H9 (cell line): Measurements from ENCODE around the gene KISS1R. TPM values are rescaled to one million over a fixed set of nuclear protein-coding genes. Genes with fewer than 3 reads are reported as not detected.

ENCODE experiments used
- DNase-seq: peaks from one replicate; pipeline ENCODE4 v3.0.0-alpha.2; 2017
- H2AFZ ChIP-seq: one replicate; pipeline ENCODE4 v1.6.1; 2013; ENCODE audit warnings: mild to moderate bottlenecking, low read length, control low read depth, moderate library complexity
- H2AK5ac ChIP-seq: 2 replicates; pipeline ENCODE4 v1.6.1; 2013; ENCODE audit warnings: low read length, control low read depth, mixed read lengths; ENCODE audit not compliant: insufficient read length
- H2BK120ac ChIP-seq: one replicate; pipeline ENCODE4 v1.6.1; 2013; ENCODE audit warnings: low read depth, mild to moderate bottlenecking, low read length, control low read depth, inconsistent platforms; ENCODE audit not compliant: poor library complexity, severe bottlenecking
- H2BK12ac ChIP-seq: 2 replicates; pipeline ENCODE4 v1.6.1; 2013; ENCODE audit warnings: low read length, control low read depth, mixed read lengths, low read depth; ENCODE audit not compliant: insufficient read length
- H2BK15ac ChIP-seq: 2 replicates; pipeline ENCODE4 v1.6.1; 2013; ENCODE audit warnings: low read depth, low read length, control low read depth
- H2BK20ac ChIP-seq: one replicate; pipeline ENCODE4 v1.6.1; 2013; ENCODE audit warnings: low read depth, mild to moderate bottlenecking, low read length, control low read depth, inconsistent platforms; ENCODE audit not compliant: poor library complexity, severe bottlenecking
- H2BK5ac ChIP-seq: 2 replicates; pipeline ENCODE4 v1.6.1; 2013; ENCODE audit warnings: low read length, control low read depth, mixed read lengths; ENCODE audit not compliant: insufficient read length
- H3K14ac ChIP-seq: 2 replicates; pipeline ENCODE4 v1.6.1; 2013; ENCODE audit warnings: low read length, control low read depth; ENCODE audit not compliant: insufficient read depth
- H3K18ac ChIP-seq: 2 replicates; pipeline ENCODE4 v1.6.1; 2013; ENCODE audit warnings: low read depth, mild to moderate bottlenecking, mixed read lengths, low read length, control low read depth; ENCODE audit not compliant: insufficient read length
- H3K23ac ChIP-seq: 2 replicates; pipeline ENCODE4 v1.6.1; 2013; ENCODE audit warnings: low read length, control low read depth, mixed read lengths, low read depth; ENCODE audit not compliant: insufficient read length
- H3K23me2 ChIP-seq: 2 replicates; pipeline ENCODE4 v1.6.1; 2013; ENCODE audit warnings: low read depth, mild to moderate bottlenecking, mixed read lengths, low read length, control low read depth; ENCODE audit not compliant: insufficient read length, poor library complexity, severe bottlenecking
- H3K27ac ChIP-seq: 2 replicates; pipeline ENCODE4 v1.5.1; 2013; ENCODE audit warnings: low read length, control low read depth, mixed read lengths, low read depth; ENCODE audit not compliant: insufficient read length
- H3K27me3 ChIP-seq: 2 replicates; pipeline ENCODE4 v1.6.1; 2013; ENCODE audit warnings: low read length, control low read depth, inconsistent platforms; ENCODE audit not compliant: insufficient read depth
- H3K4ac ChIP-seq: 2 replicates; pipeline ENCODE4 v1.6.1; 2013; ENCODE audit warnings: low read depth, mild to moderate bottlenecking, control low read depth, inconsistent platforms, low read length, moderate library complexity
- H3K4me1 ChIP-seq: 2 replicates; pipeline ENCODE4 v1.6.1; 2013; ENCODE audit warnings: low read length, control low read depth, inconsistent platforms; ENCODE audit not compliant: insufficient read depth
- H3K4me2 ChIP-seq: 2 replicates; pipeline ENCODE4 v1.6.1; 2013; ENCODE audit warnings: low read length, control low read depth, mixed read lengths; ENCODE audit not compliant: insufficient read length, insufficient read depth
- H3K56ac ChIP-seq: 2 replicates; pipeline ENCODE4 v1.6.1; 2013; ENCODE audit warnings: low read depth, mild to moderate bottlenecking, mixed read lengths, low read length, control low read depth; ENCODE audit not compliant: insufficient read length
- H3K79me1 ChIP-seq: 2 replicates; pipeline ENCODE4 v1.6.1; 2013; ENCODE audit warnings: low read depth, mild to moderate bottlenecking, moderate library complexity, low read length, control low read depth, inconsistent platforms; ENCODE audit not compliant: insufficient read depth, poor library complexity, severe bottlenecking
- H3K79me2 ChIP-seq: 2 replicates; pipeline ENCODE4 v1.6.1; 2013; ENCODE audit warnings: low read length, control low read depth, inconsistent platforms; ENCODE audit not compliant: insufficient read depth
- H3K9ac ChIP-seq: 2 replicates; pipeline ENCODE4 v1.6.1; 2013; ENCODE audit warnings: low read length, control low read depth, mixed read lengths; ENCODE audit not compliant: insufficient read length; ENCODE audit errors: extremely low read depth
- H3K9me3 ChIP-seq: one replicate; pipeline ENCODE4 v1.6.1; 2013; ENCODE audit warnings: low read depth, low read length, inconsistent platforms; ENCODE audit not compliant: control insufficient read depth
- H3T11ph ChIP-seq: one replicate; pipeline ENCODE4 v1.6.1; 2013; ENCODE audit warnings: mild to moderate bottlenecking, low read length, control low read depth, inconsistent platforms
- H4K20me1 ChIP-seq: one replicate; pipeline ENCODE4 v1.6.1; 2013; ENCODE audit not compliant: control insufficient read depth, insufficient read length, insufficient read depth
- H4K5ac ChIP-seq: 2 replicates; pipeline ENCODE4 v1.6.1; 2013; ENCODE audit warnings: low read depth, mild to moderate bottlenecking, mixed read lengths, low read length, control low read depth; ENCODE audit not compliant: insufficient read length
- H4K8ac ChIP-seq: replicated peaks from 2 replicates; pipeline ENCODE4 v1.6.1; 2013; ENCODE audit warnings: low read length, control low read depth, mixed read lengths, low read depth; ENCODE audit not compliant: insufficient read length
- H4K91ac ChIP-seq: 2 replicates; pipeline ENCODE4 v1.6.1; 2013; ENCODE audit warnings: low read depth, mild to moderate bottlenecking, moderate library complexity, mixed read lengths, low read length, control low read depth; ENCODE audit not compliant: insufficient read length
- H3K27ac Mint-ChIP-seq, 3 experiments: 2 replicates in 2 of 3; 3 replicates in 1 of 3; pipeline ENCODE4 v1.8.0; 2020 to 2021; ENCODE audit warnings: mixed read lengths in 3 of 3, mild to moderate bottlenecking in 1 of 3, moderate library complexity in 1 of 3
- H3K27me3 Mint-ChIP-seq: 2 replicates; pipeline ENCODE4 v1.8.0; 2021; ENCODE audit warnings: low read depth, mild to moderate bottlenecking, moderate library complexity, mixed read lengths
- H3K36me3 Mint-ChIP-seq, 3 experiments: 2 replicates in 2 of 3; 3 replicates in 1 of 3; pipeline ENCODE4 v1.8.0; 2020 to 2021; ENCODE audit warnings: low read depth in 3 of 3, mixed read lengths in 3 of 3; ENCODE audit not compliant: insufficient read depth in 1 of 3
- H3K4me1 Mint-ChIP-seq, 2 experiments: 2 replicates each; pipeline ENCODE4 v1.8.0; 2020; ENCODE audit warnings: mixed read lengths in 2 of 2
- H3K4me3 Mint-ChIP-seq, 2 experiments: 2 replicates in 1 of 2; 3 replicates in 1 of 2; pipeline ENCODE4 v1.8.0; 2020 to 2021; ENCODE audit warnings: mild to moderate bottlenecking in 2 of 2, mixed read lengths in 2 of 2, moderate library complexity in 1 of 2
- H3K9me3 Mint-ChIP-seq, 2 experiments: 2 replicates in 1 of 2; 3 replicates in 1 of 2; pipeline ENCODE4 v1.8.0; 2020; ENCODE audit warnings: mild to moderate bottlenecking in 2 of 2, mixed read lengths in 2 of 2, moderate library complexity in 1 of 2
- CTCF ChIP-seq: fragments of 200-600 bp; sonication (generic); conservative IDR thresholded peaks from 3 replicates; pipeline ENCODE4 v1.8.0; 2021; ENCODE audit warnings: antibody characterized with exemption, mild to moderate bottlenecking
- whole genome bisulfite sequencing: extraction: QIAGEN DNeasy Blood & Tissue Kit; methylation state at CpG from one replicate; pipeline ENCODE4 v1.1.7; 2013; ENCODE audit warnings: missing lambda C conversion rate, low lambda C conversion rate, mixed read lengths; ENCODE audit not compliant: insufficient read length; ENCODE audit errors: extremely low coverage; 5-methylcytosine and 5-hydroxymethylcytosine counted together
- total RNA-seq: library from RNA; stranded (reverse); gene quantifications from 2 replicates; pipeline ENCODE4 v1.2.1, GENCODE V29; 2021

KISS1R gene
- total RNA-seq, 1 experiment from 2014 or later, result 3.3 TPM

DNA sequence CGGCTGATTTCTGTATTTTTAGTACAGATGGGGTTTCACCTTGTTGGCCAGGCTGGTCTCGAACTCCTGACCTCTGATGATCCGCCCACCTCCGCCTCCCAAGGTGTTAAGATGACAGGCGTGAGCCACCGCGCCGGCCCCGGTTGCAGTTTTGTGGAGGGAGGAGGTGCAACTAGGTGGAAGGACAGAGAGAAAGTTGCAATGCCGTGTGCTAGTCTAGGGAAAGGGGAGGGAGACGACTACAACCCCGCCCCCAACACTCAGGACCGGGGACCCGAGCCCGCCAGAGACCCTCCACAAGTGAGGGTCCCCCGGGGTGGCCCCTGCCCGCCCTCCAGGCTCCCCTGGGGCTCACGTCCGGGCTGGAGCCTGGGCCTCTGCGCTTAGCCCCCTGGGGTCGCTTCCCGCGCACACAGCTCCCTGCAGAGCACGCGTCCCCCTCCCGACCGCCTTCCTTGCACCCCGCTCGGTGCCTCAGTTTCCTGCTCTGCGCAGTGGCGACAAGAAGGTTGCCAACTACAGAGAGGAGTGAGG, 7.5 kb downstream of the KISS1R start:
- Histone ChIP-seq H2BK120ac (no peak overlapping the region), H3K79me2 (no peaks in the 10 kb centered on the region; the same call in 1 of the 2 replicates), H3K9ac (no peak overlapping the region), H3K56ac (no peak overlapping the region), H2AFZ (no peak overlapping the region), H2BK12ac (no peak overlapping the region), H3K18ac (no peak overlapping the region), H3K9me3 (no peaks in the 10 kb centered on the region), H3K27ac (no peak overlapping the region), H4K5ac (no peak overlapping the region), H3K4me1 (no peaks in the 10 kb centered on the region), H4K91ac (no peak overlapping the region), H3K14ac (0 out of 2 replicates have a peak overlapping the region, but pooled peaks have one; percentile 42), H3T11ph (no peak overlapping the region), H3K4me2 (peak overlapping the region; percentile 67), H2AK5ac (no peak overlapping the region), H3K23me2 (peaks cover 3% of the 10 kb centered on the region), H3K23ac (no peak overlapping the region), H4K20me1 (no peaks in the 10 kb centered on the region), H2BK5ac (no peak overlapping the region), H3K27me3 (peaks cover 12% of the 10 kb centered on the region; the same call in 1 of the 2 replicates), H2BK20ac (no peak overlapping the region), H3K4ac (no peak overlapping the region), H4K8ac (no peak overlapping the region), H2BK15ac (no peak overlapping the region), H3K79me1 (no peaks in the 10 kb centered on the region)
- WGBS, result no CpG with 5 or more reads among the region's 31 CpGs
- no peaks in the 10 kb centered on the region; a peak in 1 of 5 replicates for H3K9me3 Mint-ChIP-seq
- peaks cover 2 to 6% (median 4%) of the 10 kb centered on the region in 3 experiments; a peak in 4 of 7 replicates for H3K36me3 Mint-ChIP-seq
- H3K4me3 Mint-ChIP-seq, result peak overlapping the region; percentile 67 to 81
- peaks cover 5 to 18% of the 10 kb centered on the region in 2 experiments for H3K4me1 Mint-ChIP-seq
- DNase-seq, result no peak
- TF ChIP-seq CTCF, result no peak
- H3K27me3 Mint-ChIP-seq, result peaks cover 30% of the 10 kb centered on the region
- H3K27ac Mint-ChIP-seq, result no peak overlapping the region
